IgD-negative memory B cell (primary cell): ENCODE measurements around the gene TMEM239. TPM values are rescaled to one million over a fixed set of nuclear protein-coding genes. Genes with fewer than 3 reads are reported as not detected.

Experiments used
- H3K27ac Mint-ChIP-seq, 3 donors: one replicate each; pipeline ENCODE4 v1.8.0; 2020 to 2022; ENCODE audit warnings: mild to moderate bottlenecking in 3 of 3, mixed read lengths in 3 of 3, moderate library complexity in 1 of 3
- H3K27me3 Mint-ChIP-seq: one replicate; pipeline ENCODE4 v1.8.0; 2021; ENCODE audit warnings: mixed read lengths
- H3K36me3 Mint-ChIP-seq: one replicate; pipeline ENCODE4 v1.8.0; 2020; ENCODE audit warnings: mild to moderate bottlenecking, mixed read lengths
- H3K4me1 Mint-ChIP-seq, 3 donors: one replicate each; pipeline ENCODE4 v1.8.0; 2020 to 2022; ENCODE audit warnings: mixed read lengths in 3 of 3, mild to moderate bottlenecking in 1 of 3
- H3K4me3 Mint-ChIP-seq, 4 donors: one replicate each; pipeline ENCODE4 v1.8.0; 2020 to 2022; ENCODE audit warnings: mild to moderate bottlenecking in 4 of 4, mixed read lengths in 4 of 4, moderate library complexity in 3 of 4
- H3K9me3 Mint-ChIP-seq, 3 donors: one replicate each; pipeline ENCODE4 v1.8.0; 2020 to 2021; ENCODE audit warnings: mixed read lengths in 3 of 3, mild to moderate bottlenecking in 1 of 3
- polyA plus RNA-seq: library from polyadenylated mRNA; unstranded; fragments of 300-500 nt; fragmentation: Illumina TruSeq; gene quantifications from one replicate; pipeline ENCODE4 v1.2.3, GENCODE V29; 2021

TMEM239 gene
- polyA plus RNA-seq, 1 donor from 2014 or later, result not detected

- H3K27me3 Mint-ChIP-seq, result peaks cover 35% of the 10 kb centered on the region
- H3K4me1 Mint-ChIP-seq, result peaks cover 12 to 18% (median 17%) of the 10 kb centered on the region in 3 donors
- H3K9me3 Mint-ChIP-seq, result no peaks in the 10 kb centered on the region
- peak overlapping the region in 1 of 4 donors; percentile 48 for H3K4me3 Mint-ChIP-seq
- H3K27ac Mint-ChIP-seq, result no peak overlapping the region
- H3K36me3 Mint-ChIP-seq, result no peaks in the 10 kb centered on the region
Observed at GRCh38 chr20:2796011-2796660, 20.0 kb upstream of the TMEM239 start.

GRCh38 chr20:2797136-2797983 lies 18.8 kb upstream of the TMEM239 start:
- no peak overlapping the region for H3K4me3 Mint-ChIP-seq
- H3K27me3 Mint-ChIP-seq, result peaks cover 37% of the 10 kb centered on the region
- no peaks in the 10 kb centered on the region for H3K9me3 Mint-ChIP-seq
- H3K36me3 Mint-ChIP-seq, result no peaks in the 10 kb centered on the region
- H3K27ac Mint-ChIP-seq, result no peak overlapping the region
- H3K4me1 Mint-ChIP-seq, result peaks cover 12 to 20% (median 18%) of the 10 kb centered on the region in 3 donors

- peaks cover 12 to 20% (median 18%) of the 10 kb centered on the region in 3 donors for H3K4me1 Mint-ChIP-seq
- H3K27me3 Mint-ChIP-seq, result peaks cover 42% of the 10 kb centered on the region
- H3K4me3 Mint-ChIP-seq, result peak overlapping the region in 1 of 4 donors; percentile 83
- H3K27ac Mint-ChIP-seq, result no peak overlapping the region
- H3K9me3 Mint-ChIP-seq, result no peaks in the 10 kb centered on the region
- H3K36me3 Mint-ChIP-seq, result no peaks in the 10 kb centered on the region
Observed at GRCh38 chr20:2798095-2798805, 17.9 kb upstream of the TMEM239 start.

- H3K27me3 Mint-ChIP-seq, result peaks cover 42% of the 10 kb centered on the region
- H3K27ac Mint-ChIP-seq, result peak overlapping the region in 1 of 3 donors; percentile 46
- no peaks in the 10 kb centered on the region for H3K36me3 Mint-ChIP-seq
- H3K4me3 Mint-ChIP-seq, result peak overlapping the region in 3 of 4 donors; percentile 44 to 83 (median 83)
- H3K9me3 Mint-ChIP-seq, result no peaks in the 10 kb centered on the region
- peaks cover 12 to 20% (median 18%) of the 10 kb centered on the region in 3 donors for H3K4me1 Mint-ChIP-seq
Observed at GRCh38 chr20:2798814-2799213, 17.4 kb upstream of the TMEM239 start.

- no peaks in the 10 kb centered on the region for H3K36me3 Mint-ChIP-seq
Observed at GRCh38 chr20:2799271-2799670, 16.9 kb upstream of the TMEM239 start.

GRCh38 chr20:2799688-2800520 lies 16.3 kb upstream of the TMEM239 start:
- Mint-ChIP-seq H3K9me3 (no peaks in the 10 kb centered on the region), H3K4me3 (peak overlapping the region; percentile 77 to 83 (median 82)), H3K4me1 (peaks cover 12 to 20% (median 18%) of the 10 kb centered on the region in 3 donors), H3K36me3 (no peaks in the 10 kb centered on the region), H3K27ac (no peak overlapping the region), H3K27me3 (peaks cover 48% of the 10 kb centered on the region)

More at GRCh38 chr20:2799271-2799670, 16.9 kb upstream of the TMEM239 start:
- H3K9me3 Mint-ChIP-seq, result no peaks in the 10 kb centered on the region
- peak overlapping the region in 3 of 4 donors; percentile 81 to 83 (median 83) for H3K4me3 Mint-ChIP-seq
- peaks cover 44% of the 10 kb centered on the region for H3K27me3 Mint-ChIP-seq
- no peak overlapping the region for H3K27ac Mint-ChIP-seq
- peaks cover 12 to 20% (median 18%) of the 10 kb centered on the region in 3 donors for H3K4me1 Mint-ChIP-seq

GRCh38 chr20:2800521-2801285 lies 15.5 kb upstream of the TMEM239 start, which contains the start of gene CPXM1:
Gene CPXM1, minus strand, starts transcription at chr20:2800627. Its CDS starts 55 bp downstream, at chr20:2800572.
- Mint-ChIP-seq H3K36me3 (no peaks in the 10 kb centered on the region), H3K27me3 (peaks cover 48% of the 10 kb centered on the region), H3K9me3 (no peaks in the 10 kb centered on the region), H3K27ac (no peak within 1 kb of the TSS), H3K4me3 (peak within 1 kb of the TSS; percentile 77 to 91 (median 86)), H3K4me1 (peaks cover 12 to 20% (median 18%) of the 10 kb centered on the region in 3 donors)

GRCh38 chr20:2801286-2801728 lies 14.9 kb upstream of the TMEM239 start:
- Mint-ChIP-seq H3K9me3 (no peaks in the 10 kb centered on the region), H3K4me1 (peaks cover 12 to 20% (median 18%) of the 10 kb centered on the region in 3 donors), H3K36me3 (peaks cover 2% of the 10 kb centered on the region), H3K4me3 (peak overlapping the region in 3 of 4 donors; percentile 53 to 91 (median 91)), H3K27ac (no peak overlapping the region), H3K27me3 (peaks cover 52% of the 10 kb centered on the region)

- Mint-ChIP-seq H3K36me3 (peaks cover 2% of the 10 kb centered on the region), H3K27me3 (peaks cover 44% of the 10 kb centered on the region), H3K4me3 (no peak overlapping the region), H3K9me3 (peaks cover 0 to 4% (median 0%) of the 10 kb centered on the region in 3 donors), H3K4me1 (peaks cover 12 to 15% (median 14%) of the 10 kb centered on the region in 3 donors), H3K27ac (no peak overlapping the region)
Observed at GRCh38 chr20:2804041-2804828, 11.9 kb upstream of the TMEM239 start.

- H3K4me3 Mint-ChIP-seq, result no peak overlapping the region
- H3K9me3 Mint-ChIP-seq, result peaks cover 0 to 6% (median 0%) of the 10 kb centered on the region in 3 donors
- H3K27ac Mint-ChIP-seq, result no peak overlapping the region
- peaks cover 2% of the 10 kb centered on the region for H3K36me3 Mint-ChIP-seq
- H3K4me1 Mint-ChIP-seq, result peaks cover 4 to 8% (median 7%) of the 10 kb centered on the region in 3 donors
- H3K27me3 Mint-ChIP-seq, result peaks cover 38% of the 10 kb centered on the region
Observed at GRCh38 chr20:2804852-2805688, 11.1 kb upstream of the TMEM239 start.

GRCh38 chr20:2805689-2806350 lies 10.3 kb upstream of the TMEM239 start:
- no peak overlapping the region for H3K4me3 Mint-ChIP-seq
- peaks cover 2% of the 10 kb centered on the region for H3K36me3 Mint-ChIP-seq
- peaks cover 37% of the 10 kb centered on the region for H3K27me3 Mint-ChIP-seq

GRCh38 chr20:2806351-2806701 lies 9.8 kb upstream of the TMEM239 start:
- Mint-ChIP-seq H3K4me1 (no peaks in the 10 kb centered on the region), H3K36me3 (peaks cover 2% of the 10 kb centered on the region), H3K27me3 (peaks cover 33% of the 10 kb centered on the region), H3K27ac (no peak overlapping the region), H3K9me3 (peaks cover 0 to 15% (median 3%) of the 10 kb centered on the region in 3 donors), H3K4me3 (peak overlapping the region in 1 of 4 donors; percentile 30)

More at GRCh38 chr20:2805689-2806350, 10.3 kb upstream of the TMEM239 start:
- Mint-ChIP-seq H3K27ac (no peak overlapping the region), H3K9me3 (peaks cover 0 to 10% (median 0%) of the 10 kb centered on the region in 3 donors), H3K4me1 (peaks cover 2 to 5% (median 3%) of the 10 kb centered on the region in 3 donors)
